SK-N-SH (cell line): ENCODE measurements around the gene ZNF621.

Source experiments
- CTCF ChIP-seq: fragments of 200-600 bp; sonication (generic); IDR thresholded peaks from 2 replicates; pipeline ENCODE4 v1.6.1; 2017; ENCODE audit warnings: antibody characterized with exemption, mild to moderate bottlenecking, moderate library complexity
- EZH2phosphoT487 ChIP-seq: fragments of 200-600 bp; sonication (generic); IDR thresholded peaks from 2 replicates; pipeline ENCODE4 v1.6.1; 2017; ENCODE audit warnings: low read depth, mixed run types, mild to moderate bottlenecking, antibody characterized with exemption, moderate library complexity, borderline replicate concordance
- RAD21 ChIP-seq: IDR thresholded peaks from 2 replicates; pipeline ENCODE4 v1.6.1; 2012; ENCODE audit warnings: mild to moderate bottlenecking, low read length
- REST ChIP-seq: IDR thresholded peaks from 2 replicates; pipeline ENCODE4 v1.6.1; 2012; ENCODE audit warnings: mild to moderate bottlenecking, low read depth, low read length, moderate library complexity

DNA sequence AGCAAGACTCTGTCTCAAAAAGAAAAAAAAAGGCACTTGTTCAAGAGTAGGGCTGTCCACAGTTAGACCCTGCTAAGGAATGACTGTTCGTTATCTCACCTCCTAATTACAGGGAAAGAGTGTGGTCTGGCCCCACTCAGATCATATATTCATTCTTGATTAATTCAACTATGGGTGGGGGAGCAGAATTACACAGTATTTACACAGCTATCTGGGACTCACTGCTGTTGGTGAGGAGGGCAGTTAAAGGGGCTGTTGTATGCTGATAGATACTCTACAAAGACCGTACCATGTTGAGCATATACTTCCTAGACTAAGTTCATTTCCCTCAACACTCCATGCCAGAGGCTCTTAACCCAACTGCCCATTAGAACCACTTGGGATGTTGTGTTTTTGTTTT is 22.7 kb upstream of the ZNF621 start:
- TF ChIP-seq CTCF (no peak), REST (no peak), RAD21 (no peak), EZH2phosphoT487 (no peak)
